Measurements from ENCODE around the gene PTPRG. TPM values are rescaled to one million over a fixed set of nuclear protein-coding genes. Genes with fewer than 3 reads are reported as not detected.

Gene PTPRG
- total RNA-seq, 1 experiment from 2014 or later, result 0.73 TPM

GRCh38 chr3:61727435-61727834 is 166.1 kb downstream of the PTPRG start:
- Histone ChIP-seq H3K79me2 (ENCODE audit: low read length) (no peaks in the 10 kb centered on the region), H3K27me3 (ENCODE audit: low read length) (no peaks in the 10 kb centered on the region), H3K9ac (ENCODE audit: low read length) (no peak overlapping the region), H3K36me3 (ENCODE audit: low read depth, low read length) (no peaks in the 10 kb centered on the region), H2AFZ (ENCODE audit: low read length) (no peak overlapping the region), H3K9me2 (replicated peaks; ENCODE audit: low read length) (no peaks in the 10 kb centered on the region), H3K4me3 (ENCODE audit: low read length) (no peak overlapping the region), H3F3A (ENCODE audit: low read length, unreplicated experiment) (no peaks in the 10 kb centered on the region), H3K9me3 (ENCODE audit: low read length) (peaks cover 4% of the 10 kb centered on the region; the same call in 1 of the 2 replicates), H4K20me1 (ENCODE audit: low read length) (no peaks in the 10 kb centered on the region), H3K4me1 (ENCODE audit: insufficient read depth, low read length) (no peaks in the 10 kb centered on the region), H3K4me2 (ENCODE audit: low read length) (no peak overlapping the region), H3K27ac (ENCODE audit: low read length) (no peak overlapping the region)
- CTCF ChIA-PET, result interaction anchor here (0.6 kb wide), 1 partner anchor 10 kb away, joined by 3 read pairs; no protein-coding TSS in a partner anchor
- no peak for ATAC-seq
- intact Hi-C loops (cut with micrococcal nuclease), result no loop called here
- no peak for DNase-seq
- BruUV-seq (replicated peaks), result no TSS peak
- POLR2A ChIA-PET (ENCODE audit: unreplicated experiment), result no interaction called here
- no peak for TF ChIP-seq EZH2 (IDR thresholded peaks at IDR 0.05; ENCODE audit: low read length, unreplicated experiment)
- no peak for TF ChIP-seq EZH2phosphoT487 (IDR thresholded peaks at IDR 0.05; ENCODE audit: borderline replicate concordance, low read length)
- TF ChIP-seq, protein P1, sequence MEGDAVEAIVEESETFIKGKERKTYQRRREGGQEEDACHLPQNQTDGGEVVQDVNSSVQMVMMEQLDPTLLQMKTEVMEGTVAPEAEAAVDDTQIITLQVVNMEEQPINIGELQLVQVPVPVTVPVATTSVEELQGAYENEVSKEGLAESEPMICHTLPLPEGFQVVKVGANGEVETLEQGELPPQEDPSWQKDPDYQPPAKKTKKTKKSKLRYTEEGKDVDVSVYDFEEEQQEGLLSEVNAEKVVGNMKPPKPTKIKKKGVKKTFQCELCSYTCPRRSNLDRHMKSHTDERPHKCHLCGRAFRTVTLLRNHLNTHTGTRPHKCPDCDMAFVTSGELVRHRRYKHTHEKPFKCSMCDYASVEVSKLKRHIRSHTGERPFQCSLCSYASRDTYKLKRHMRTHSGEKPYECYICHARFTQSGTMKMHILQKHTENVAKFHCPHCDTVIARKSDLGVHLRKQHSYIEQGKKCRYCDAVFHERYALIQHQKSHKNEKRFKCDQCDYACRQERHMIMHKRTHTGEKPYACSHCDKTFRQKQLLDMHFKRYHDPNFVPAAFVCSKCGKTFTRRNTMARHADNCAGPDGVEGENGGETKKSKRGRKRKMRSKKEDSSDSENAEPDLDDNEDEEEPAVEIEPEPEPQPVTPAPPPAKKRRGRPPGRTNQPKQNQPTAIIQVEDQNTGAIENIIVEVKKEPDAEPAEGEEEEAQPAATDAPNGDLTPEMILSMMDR (conservative IDR thresholded peaks at IDR 0.05; ENCODE audit: low read depth, low read length), result no peak

- intact Hi-C loops (cut with micrococcal nuclease), result no loop called here
- no peak for DNase-seq
Observed at GRCh38 chr3:61729038-61729634, 167.8 kb downstream of the PTPRG start.

GRCh38 chr3:61730056-61730455 is 168.7 kb downstream of the PTPRG start:
- no peaks in the 10 kb centered on the region for H3K9me2 ChIP-seq (replicated peaks; ENCODE audit: low read length)
- TF ChIP-seq EZH2 (IDR thresholded peaks at IDR 0.05; ENCODE audit: low read length, unreplicated experiment) (no peak), EZH2phosphoT487 (IDR thresholded peaks at IDR 0.05; ENCODE audit: borderline replicate concordance, low read length) (no peak)
- TF ChIP-seq, protein P1 (conservative IDR thresholded peaks at IDR 0.05; ENCODE audit: low read depth, low read length), result no peak
- H3K4me2 ChIP-seq (ENCODE audit: low read length), result no peak overlapping the region
- no peaks in the 10 kb centered on the region for H3K36me3 ChIP-seq (ENCODE audit: low read depth, low read length)
- ChIA-PET CTCF (no interaction called here), POLR2A (ENCODE audit: unreplicated experiment) (no interaction called here)
- no peak overlapping the region for H3K27ac ChIP-seq (ENCODE audit: low read length)
- no TSS peak for BruUV-seq (replicated peaks)
- intact Hi-C loops (cut with micrococcal nuclease), result no loop called here
- H3F3A ChIP-seq (ENCODE audit: low read length, unreplicated experiment), result no peaks in the 10 kb centered on the region
- no peaks in the 10 kb centered on the region for H4K20me1 ChIP-seq (ENCODE audit: low read length)
- no peak overlapping the region for H3K9ac ChIP-seq (ENCODE audit: low read length)
- H3K79me2 ChIP-seq (ENCODE audit: low read length), result no peaks in the 10 kb centered on the region
- no peaks in the 10 kb centered on the region for H3K4me1 ChIP-seq (ENCODE audit: insufficient read depth, low read length)
- H3K27me3 ChIP-seq (ENCODE audit: low read length), result no peaks in the 10 kb centered on the region
- no peak overlapping the region for H2AFZ ChIP-seq (ENCODE audit: low read length)
- no peak overlapping the region for H3K4me3 ChIP-seq (ENCODE audit: low read length)
- DNase-seq (no peak), ATAC-seq (no peak)
- no peaks in the 10 kb centered on the region for H3K9me3 ChIP-seq (ENCODE audit: low read length)

More at GRCh38 chr3:61729038-61729634, 167.8 kb downstream of the PTPRG start:
- Histone ChIP-seq H3K4me1 (ENCODE audit: insufficient read depth, low read length) (no peaks in the 10 kb centered on the region), H3K27me3 (ENCODE audit: low read length) (no peaks in the 10 kb centered on the region), H4K20me1 (ENCODE audit: low read length) (no peaks in the 10 kb centered on the region), H3F3A (ENCODE audit: low read length, unreplicated experiment) (no peaks in the 10 kb centered on the region), H2AFZ (ENCODE audit: low read length) (no peak overlapping the region), H3K9me2 (replicated peaks; ENCODE audit: low read length) (no peaks in the 10 kb centered on the region), H3K9me3 (ENCODE audit: low read length) (no peaks in the 10 kb centered on the region), H3K4me2 (ENCODE audit: low read length) (no peak overlapping the region), H3K36me3 (ENCODE audit: low read depth, low read length) (no peaks in the 10 kb centered on the region), H3K9ac (ENCODE audit: low read length) (no peak overlapping the region), H3K79me2 (ENCODE audit: low read length) (no peaks in the 10 kb centered on the region), H3K4me3 (ENCODE audit: low read length) (no peak overlapping the region), H3K27ac (ENCODE audit: low read length) (no peak overlapping the region)
- no peak for ATAC-seq
- ChIA-PET POLR2A (ENCODE audit: unreplicated experiment) (no interaction called here), CTCF (no interaction called here)
- no TSS peak for BruUV-seq (replicated peaks)
- TF ChIP-seq EZH2 (IDR thresholded peaks at IDR 0.05; ENCODE audit: low read length, unreplicated experiment) (no peak), EZH2phosphoT487 (IDR thresholded peaks at IDR 0.05; ENCODE audit: borderline replicate concordance, low read length) (no peak)
- TF ChIP-seq, protein P1 (conservative IDR thresholded peaks at IDR 0.05; ENCODE audit: low read depth, low read length), result no peak

Data from PC-3 (cell line).